Stomach (tissue), 4 donors: ENCODE data around the gene NEURL1B.
"Not testable (repeated sequence)": the region's sequence is repeated elsewhere in the genome, so short reads cannot be mapped to it uniquely, and the experiment has no call there.

ENCODE experiments used
- CTCF ChIP-seq, 7 experiments: fragments of 450-650 bp in 4 of 7; fragments of 200-600 bp in 3 of 7; sonication (generic) in 3 of 7; IDR thresholded peaks; one replicate each; pipeline ENCODE4 v1.5.1; 2016 to 2019; ENCODE audit warnings: antibody characterized with exemption in 7 of 7, control low read depth in 2 of 7, mild to moderate bottlenecking in 1 of 7
- POLR2A ChIP-seq, 4 donors: fragments of 450-650 bp; IDR thresholded peaks; one replicate each; pipeline ENCODE4 v1.6.1; 2016; ENCODE audit warnings: antibody characterized with exemption in 4 of 4, control low read depth in 2 of 4, mild to moderate bottlenecking in 1 of 4, moderate library complexity in 1 of 4
- POLR2AphosphoS5 ChIP-seq, 3 donors: sonication (generic); formaldehyde crosslinking; IDR thresholded peaks; one replicate each; pipeline ENCODE4 v1.6.1; 2016; ENCODE audit warnings: antibody characterized with exemption in 3 of 3

GRCh38 chr5:172657524-172658233 is 16.6 kb downstream of the NEURL1B start:
- TF ChIP-seq POLR2AphosphoS5, CTCF, POLR2A (IDR thresholded peaks at IDR 0.05): not testable (repeated sequence)
